ENCODE results near the gene NCF2.

DNA sequence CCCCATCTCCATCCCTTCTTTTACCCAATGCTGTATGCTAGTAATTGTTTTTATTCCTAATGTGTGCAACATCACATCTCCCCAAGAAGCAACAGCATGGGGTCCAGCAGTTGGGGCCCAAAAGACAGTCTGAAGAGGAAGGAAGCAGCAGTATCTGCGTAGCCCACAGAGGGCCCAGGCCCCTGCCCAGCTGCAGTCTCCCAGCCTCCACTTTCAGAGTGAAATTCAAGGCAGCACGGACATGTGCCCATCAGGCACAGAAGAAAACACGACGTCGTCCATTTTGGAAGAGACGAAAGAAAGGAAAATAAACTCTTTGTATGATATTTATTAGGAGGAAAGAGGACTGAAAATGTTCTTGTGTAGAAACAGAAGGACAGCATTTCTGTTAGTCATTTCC lies 37.4 kb downstream of the NCF2 start:
- TF ChIP-seq, protein P1, sequence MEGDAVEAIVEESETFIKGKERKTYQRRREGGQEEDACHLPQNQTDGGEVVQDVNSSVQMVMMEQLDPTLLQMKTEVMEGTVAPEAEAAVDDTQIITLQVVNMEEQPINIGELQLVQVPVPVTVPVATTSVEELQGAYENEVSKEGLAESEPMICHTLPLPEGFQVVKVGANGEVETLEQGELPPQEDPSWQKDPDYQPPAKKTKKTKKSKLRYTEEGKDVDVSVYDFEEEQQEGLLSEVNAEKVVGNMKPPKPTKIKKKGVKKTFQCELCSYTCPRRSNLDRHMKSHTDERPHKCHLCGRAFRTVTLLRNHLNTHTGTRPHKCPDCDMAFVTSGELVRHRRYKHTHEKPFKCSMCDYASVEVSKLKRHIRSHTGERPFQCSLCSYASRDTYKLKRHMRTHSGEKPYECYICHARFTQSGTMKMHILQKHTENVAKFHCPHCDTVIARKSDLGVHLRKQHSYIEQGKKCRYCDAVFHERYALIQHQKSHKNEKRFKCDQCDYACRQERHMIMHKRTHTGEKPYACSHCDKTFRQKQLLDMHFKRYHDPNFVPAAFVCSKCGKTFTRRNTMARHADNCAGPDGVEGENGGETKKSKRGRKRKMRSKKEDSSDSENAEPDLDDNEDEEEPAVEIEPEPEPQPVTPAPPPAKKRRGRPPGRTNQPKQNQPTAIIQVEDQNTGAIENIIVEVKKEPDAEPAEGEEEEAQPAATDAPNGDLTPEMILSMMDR (IDR thresholded peaks at IDR 0.05) = no peak
- no peak for TF ChIP-seq POLR2AphosphoS5 (IDR thresholded peaks at IDR 0.05)
- TF ChIP-seq POLR2A (IDR thresholded peaks at IDR 0.05; ENCODE audit: low read depth) = no peak
- TF ChIP-seq EP300 (IDR thresholded peaks at IDR 0.05) = no peak

Data from esophagus muscularis mucosa (tissue), 4 donors.